Endothelial cell of umbilical vein (primary cell): Measurements from ENCODE around the gene FANK1. TPM values are rescaled to one million over a fixed set of nuclear protein-coding genes. Genes with fewer than 3 reads are reported as not detected.

Experiments
- BruUV-seq: library from RNA; stranded (reverse); fragments of 400-500 nt; replicated peaks from 2 replicates; lab custom pipeline; 2021; lab: Mats Ljungman, UMichigan
- CTCF ChIA-PET: fragments of 300-600, 350-600 bp; sonication (Branson Sonifier 250); formaldehyde crosslinking; loops from one replicate; lab custom pipeline; 2021; ENCODE audit warnings: antibody characterized with exemption, inconsistent platforms; lab: Charles Lee
- POLR2A ChIA-PET: fragments of 300-600, 350-600 bp; sonication (Branson Sonifier 250); formaldehyde crosslinking; loops from one replicate; lab custom pipeline; 2021; ENCODE audit warnings: antibody characterized with exemption, inconsistent platforms; lab: Charles Lee
- DNase-seq: peaks from one replicate; pipeline ENCODE4 v3.0.0-alpha.2; 2011; ENCODE audit warnings: low read depth, low spot score
- FAIRE-seq: peaks from 2 replicates; lab custom pipeline; 2011; peaks lifted over from hg19 to GRCh38; lab: Jason Lieb, UNC
- H2AFZ ChIP-seq: 2 replicates; pipeline ENCODE4 v1.6.0; 2012; ENCODE audit warnings: low read depth, low read length, control low read depth, inconsistent platforms
- H3K27ac ChIP-seq: 2 replicates; pipeline ENCODE4 v1.5.1; 2011; ENCODE audit warnings: low read depth, mild to moderate bottlenecking, control low read depth, low read length, moderate library complexity; ENCODE audit not compliant: insufficient read depth
- H3K27me3 ChIP-seq, 2 experiments: 2 replicates each; pipeline versions ENCODE4 v1.6.0 to v1.6.1; 2011; ENCODE audit warnings: low read length in 2 of 2, mixed read lengths in 1 of 2; ENCODE audit not compliant: control insufficient read depth in 2 of 2, insufficient read depth in 2 of 2
- H3K36me3 ChIP-seq, 2 experiments: 2 replicates in 1 of 2; 3 replicates in 1 of 2; pipeline ENCODE4 v1.5.1; 2011; ENCODE audit warnings: low read length in 2 of 2, mild to moderate bottlenecking in 1 of 2, moderate library complexity in 1 of 2; ENCODE audit not compliant: control insufficient read depth in 2 of 2, insufficient read depth in 2 of 2; ENCODE audit errors: extremely low read depth in 1 of 2
- H3K4me1 ChIP-seq: 3 replicates; pipeline ENCODE4 v1.5.1; 2011; ENCODE audit warnings: mild to moderate bottlenecking, low read length; ENCODE audit not compliant: control insufficient read depth, insufficient read depth; ENCODE audit errors: extremely low read depth
- H3K4me2 ChIP-seq: 2 replicates; pipeline ENCODE4 v1.6.1; 2011; ENCODE audit warnings: low read length, control low read depth, mixed read lengths; ENCODE audit not compliant: insufficient read depth
- H3K4me3 ChIP-seq, 3 experiments: fragments of 200-600 bp in 1 of 3; sonication (generic), shearing (Covaris generic) in 1 of 3; replicated peaks in 1 of 3; 2 replicates each; pipeline ENCODE4 v1.5.1; 2011 to 2016; ENCODE audit warnings: control low read depth in 3 of 3, low read length in 3 of 3, mild to moderate bottlenecking in 2 of 3, inconsistent platforms in 1 of 3, low read depth in 1 of 3, moderate library complexity in 1 of 3; ENCODE audit not compliant: insufficient read depth in 1 of 3
- H3K79me2 ChIP-seq: 2 replicates; pipeline ENCODE4 v1.6.0; 2012; ENCODE audit warnings: low read length, inconsistent platforms; ENCODE audit not compliant: control insufficient read depth, insufficient read depth
- H3K9ac ChIP-seq: replicated peaks from 2 replicates; pipeline ENCODE3; 2011; ENCODE audit warnings: low read length, control low read depth; ENCODE audit not compliant: insufficient read depth; ENCODE audit errors: extremely low read depth
- H3K9me1 ChIP-seq: replicated peaks from 3 replicates; pipeline ENCODE4 v1.6.0; 2011; ENCODE audit warnings: mild to moderate bottlenecking, low read length; ENCODE audit not compliant: control insufficient read depth, insufficient read depth; ENCODE audit errors: extremely low read depth
- H3K9me3 ChIP-seq: replicated peaks from 2 replicates; pipeline ENCODE4 v1.5.1; 2012; ENCODE audit warnings: low read length, inconsistent platforms; ENCODE audit not compliant: control insufficient read depth, insufficient read depth
- H4K20me1 ChIP-seq: replicated peaks from 2 replicates; pipeline ENCODE3; 2011; ENCODE audit warnings: mild to moderate bottlenecking, low read length; ENCODE audit not compliant: control insufficient read depth, insufficient read depth; ENCODE audit errors: extremely low read depth
- CTCF ChIP-seq, 2 donors: IDR thresholded peaks; 1 replicate in 1 of 2; 2 replicates in 1 of 2; pipeline ENCODE4 v1.5.1; 2011; ENCODE audit warnings: low read length in 2 of 2, mild to moderate bottlenecking in 2 of 2, moderate library complexity in 2 of 2, control low read depth in 1 of 2, inconsistent platforms in 1 of 2, low read depth in 1 of 2; ENCODE audit not compliant: insufficient read depth in 1 of 2; ENCODE audit errors: extremely low read depth in 1 of 2
- EZH2 ChIP-seq: IDR thresholded peaks from 2 replicates; pipeline ENCODE4 v1.6.1; 2012; ENCODE audit warnings: borderline replicate concordance, low read depth, mild to moderate bottlenecking, moderate library complexity, low read length, inconsistent platforms; ENCODE audit not compliant: severe bottlenecking
- FOS ChIP-seq: IDR thresholded peaks from 2 replicates; pipeline ENCODE4 v1.6.1; 2011; ENCODE audit warnings: mild to moderate bottlenecking, low read length, moderate library complexity, borderline replicate concordance; ENCODE audit not compliant: insufficient read depth
- GATA2 ChIP-seq: IDR thresholded peaks from 2 replicates; pipeline ENCODE4 v1.7.0; 2011; ENCODE audit warnings: low read depth, mild to moderate bottlenecking, moderate library complexity, mixed read lengths, low read length; ENCODE audit not compliant: insufficient read length, insufficient read depth
- JUN ChIP-seq: IDR thresholded peaks from 2 replicates; pipeline ENCODE4 v1.6.1; 2011; ENCODE audit warnings: borderline replicate concordance, low read depth; ENCODE audit not compliant: insufficient read length, insufficient read depth
- MYC ChIP-seq: IDR thresholded peaks from one replicate; pipeline ENCODE4 v1.6.1; 2011; ENCODE audit warnings: mild to moderate bottlenecking, low read depth, low read length
- POLR2A ChIP-seq: IDR thresholded peaks from 2 replicates; pipeline ENCODE4 v1.6.1; 2012; ENCODE audit warnings: low read depth, mild to moderate bottlenecking, control low read depth, low read length
- POLR2AphosphoS5 ChIP-seq: IDR thresholded peaks from 2 replicates; pipeline ENCODE4 v1.6.1; 2012; ENCODE audit warnings: low read depth, mild to moderate bottlenecking, control low read depth, low read length, moderate library complexity; ENCODE audit not compliant: insufficient read depth
- dilution Hi-C: fragments of 300-500 bp; cut with MboI; formaldehyde crosslinking; loops from one replicate; pipeline ENCODE4 v1.15.0; 2019; ENCODE audit warnings: low sequenced_read_pairs; ENCODE audit not compliant: extremely low pct_ligation_motif_present
- intact Hi-C: fragments of 100-400 bp; cut with micrococcal nuclease; formaldehyde crosslinking; loops from one replicate; pipeline ENCODE4 v1.10.0; 2022
- polyA plus RNA-seq, 4 experiments: library from polyadenylated mRNA; depleted of rRNA in 3 of 4; stranded (reverse) in 3 of 4; unstranded in 1 of 4; fragments of >200 nt; gene quantifications; 2 replicates each; pipeline versions ENCODE4 v1.2.1 to v1.2.3, GENCODE V29; 2011 to 2012; ENCODE audit warnings: missing spikeins in 1 of 4
- total RNA-seq: library from RNA; stranded (reverse); gene quantifications from 2 replicates; pipeline ENCODE4 v1.2.3, GENCODE V29; 2021
- TF ChIP-seq, protein P1 (sequence below): IDR thresholded peaks from 2 replicates; pipeline ENCODE4 v1.6.1; 2011; ENCODE audit not compliant: insufficient read depth, insufficient read length

FANK1 gene
- total and polyA plus RNA-seq, 2 donors (not counting 3 experiments of a cell fraction or from before 2014, with no cell fraction given) = 1.6 to 1.9 TPM

GRCh38 chr10:125983161-125983560, 86.8 kb downstream of the FANK1 start:
- Histone ChIP-seq H3K9me3 (no peaks in the 10 kb centered on the region), H3K27me3 (no peaks in the 10 kb centered on the region), H3K36me3 (no peaks in the 10 kb centered on the region), H3K9ac (no peak overlapping the region), H3K4me2 (no peak overlapping the region), H2AFZ (no peak overlapping the region), H3K79me2 (no peaks in the 10 kb centered on the region), H3K27ac (no peak overlapping the region), H3K4me1 (no peaks in the 10 kb centered on the region), H3K9me1 (no peaks in the 10 kb centered on the region), H3K4me3 (no peak overlapping the region), H4K20me1 (no peaks in the 10 kb centered on the region)
- no peak for DNase-seq
- TF ChIP-seq GATA2 (no peak), FOS (no peak), CTCF (IDR thresholded peaks at IDR 0.05; ENCODE audit: extremely low read depth in 1 of 2, insufficient read depth in 1 of 2, low read depth in 1 of 2, low read length in 2 of 2) (no peak), POLR2AphosphoS5 (no peak), POLR2A (no peak), MYC (no peak), EZH2 (no peak), JUN (no peak)
- TF ChIP-seq, protein P1, sequence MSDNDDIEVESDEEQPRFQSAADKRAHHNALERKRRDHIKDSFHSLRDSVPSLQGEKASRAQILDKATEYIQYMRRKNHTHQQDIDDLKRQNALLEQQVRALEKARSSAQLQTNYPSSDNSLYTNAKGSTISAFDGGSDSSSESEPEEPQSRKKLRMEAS = no peak
- intact Hi-C loops = loop anchor here (1.0 to 5.0 kb wide), 4 partner anchors 58 to 319 kb away; no protein-coding TSS in a partner anchor
- ChIA-PET POLR2A (no interaction called here), CTCF (interaction anchor here (0.7 to 6.6 kb wide), 18 partner anchors 10 to 766 kb away, joined by 3 to 88 read pairs (median 4); no protein-coding TSS in a partner anchor)
- BruUV-seq = no TSS peak
- FAIRE-seq = no peak
- dilution Hi-C loops = no loop called here
